ENCODE results near the gene PDZD7. TPM values are rescaled to one million over a fixed set of nuclear protein-coding genes. Genes with fewer than 3 reads are reported as not detected.

PDZD7 gene
- total RNA-seq, 1 donor from 2014 or later: not detected

DNA sequence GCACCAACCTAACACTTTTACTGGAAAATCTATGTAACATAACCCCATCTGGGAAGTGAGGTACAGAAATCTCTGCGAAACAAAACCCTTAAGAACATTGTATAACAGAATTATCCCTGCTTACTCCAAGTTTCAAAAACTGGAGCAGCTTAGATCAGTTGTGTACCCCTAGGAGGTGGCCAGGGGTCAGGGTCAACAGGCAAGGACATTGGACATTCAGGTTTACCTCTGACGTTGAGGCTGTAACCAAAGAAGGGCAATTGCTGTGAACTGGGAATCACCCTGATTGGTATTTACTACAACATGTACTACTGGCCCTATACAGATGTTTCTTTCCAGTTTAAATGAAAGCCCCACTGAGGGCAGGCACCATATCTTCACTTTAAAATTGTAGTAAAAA, 13.2 kb upstream of the PDZD7 start:
- Histone ChIP-seq H3K4me1 (peaks cover 25% of the 10 kb centered on the region), H3K27me3 (peaks cover 85% of the 10 kb centered on the region), H2AFZ (replicated peaks) (no peak overlapping the region)

DNA sequence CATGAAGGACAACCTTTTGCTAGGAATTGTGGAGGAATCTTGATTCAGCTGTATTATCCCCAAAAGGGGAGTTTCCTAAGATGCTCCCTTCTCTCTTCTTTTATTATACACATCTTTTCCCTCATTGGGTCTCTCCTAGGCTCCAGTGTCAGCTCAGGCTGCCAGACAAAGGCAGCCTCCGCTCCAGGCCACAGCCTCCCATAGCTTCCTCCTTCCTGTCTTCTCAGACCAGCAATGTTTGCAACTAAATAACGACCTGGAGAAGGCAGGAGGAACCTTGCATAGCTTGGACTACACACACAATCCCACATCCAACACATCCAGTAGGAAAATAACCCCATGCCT, 12.4 kb upstream of the PDZD7 start:
- Histone ChIP-seq H3K27ac (no peak overlapping the region), H3K4me2 (peak overlapping the region; percentile 79), H3K9ac (peak overlapping the region; percentile 16), H3K4me1 (peaks cover 24% of the 10 kb centered on the region), H3K4me3 (peak overlapping the region; percentile 70), H3K79me2 (ENCODE audit: low read depth) (no peaks in the 10 kb centered on the region), H3K36me3 (no peaks in the 10 kb centered on the region), H3F3A (ENCODE audit: low read depth) (peaks cover 38% of the 10 kb centered on the region), H3K9me3 (ENCODE audit: low read depth) (no peaks in the 10 kb centered on the region), H2AFZ (replicated peaks) (peak overlapping the region; percentile 89), H3K27me3 (peaks cover 84% of the 10 kb centered on the region), H4K20me1 (ENCODE audit: low read depth) (peaks cover 27% of the 10 kb centered on the region)
- no peaks in the 10 kb centered on the region for H3K9me3 Mint-ChIP-seq
- H3K36me3 Mint-ChIP-seq: no peaks in the 10 kb centered on the region
- peak overlapping the region; percentile 97 for H3K27ac Mint-ChIP-seq
- H3K27me3 Mint-ChIP-seq (ENCODE audit: insufficient read depth, low read depth): peaks cover 39% of the 10 kb centered on the region
- peak overlapping the region; percentile 87 for H3K4me3 Mint-ChIP-seq
- DNase-seq (ENCODE audit: low spot score): no peak
- TF ChIP-seq EZH2phosphoT487 (IDR thresholded peaks at IDR 0.05): no peak
- H3K4me1 Mint-ChIP-seq: peaks cover 53% of the 10 kb centered on the region

More for the DNA sequence above, 13.2 kb upstream of the PDZD7 start:
- H3K4me3 Mint-ChIP-seq: no peak overlapping the region
- no peaks in the 10 kb centered on the region for H3K36me3 ChIP-seq
- H3K27ac Mint-ChIP-seq: no peak overlapping the region
- H3K4me2 ChIP-seq: peak overlapping the region; percentile 79
- no peak for DNase-seq (ENCODE audit: low spot score)
- H4K20me1 ChIP-seq (ENCODE audit: low read depth): peaks cover 35% of the 10 kb centered on the region
- no peak overlapping the region for H3K4me3 ChIP-seq
- H3K27ac ChIP-seq: no peak overlapping the region
- peaks cover 47% of the 10 kb centered on the region for H3K27me3 Mint-ChIP-seq (ENCODE audit: insufficient read depth, low read depth)
- H3K79me2 ChIP-seq (ENCODE audit: low read depth): no peaks in the 10 kb centered on the region
- peaks cover 53% of the 10 kb centered on the region for H3K4me1 Mint-ChIP-seq
- peaks cover 46% of the 10 kb centered on the region for H3F3A ChIP-seq (ENCODE audit: low read depth)
- H3K9me3 Mint-ChIP-seq: no peaks in the 10 kb centered on the region
- H3K36me3 Mint-ChIP-seq: no peaks in the 10 kb centered on the region
- TF ChIP-seq EZH2phosphoT487 (IDR thresholded peaks at IDR 0.05) (no peak), EZH2 (IDR thresholded peaks at IDR 0.05) (no peak)
- TF ChIP-seq, protein P1, sequence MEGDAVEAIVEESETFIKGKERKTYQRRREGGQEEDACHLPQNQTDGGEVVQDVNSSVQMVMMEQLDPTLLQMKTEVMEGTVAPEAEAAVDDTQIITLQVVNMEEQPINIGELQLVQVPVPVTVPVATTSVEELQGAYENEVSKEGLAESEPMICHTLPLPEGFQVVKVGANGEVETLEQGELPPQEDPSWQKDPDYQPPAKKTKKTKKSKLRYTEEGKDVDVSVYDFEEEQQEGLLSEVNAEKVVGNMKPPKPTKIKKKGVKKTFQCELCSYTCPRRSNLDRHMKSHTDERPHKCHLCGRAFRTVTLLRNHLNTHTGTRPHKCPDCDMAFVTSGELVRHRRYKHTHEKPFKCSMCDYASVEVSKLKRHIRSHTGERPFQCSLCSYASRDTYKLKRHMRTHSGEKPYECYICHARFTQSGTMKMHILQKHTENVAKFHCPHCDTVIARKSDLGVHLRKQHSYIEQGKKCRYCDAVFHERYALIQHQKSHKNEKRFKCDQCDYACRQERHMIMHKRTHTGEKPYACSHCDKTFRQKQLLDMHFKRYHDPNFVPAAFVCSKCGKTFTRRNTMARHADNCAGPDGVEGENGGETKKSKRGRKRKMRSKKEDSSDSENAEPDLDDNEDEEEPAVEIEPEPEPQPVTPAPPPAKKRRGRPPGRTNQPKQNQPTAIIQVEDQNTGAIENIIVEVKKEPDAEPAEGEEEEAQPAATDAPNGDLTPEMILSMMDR (IDR thresholded peaks at IDR 0.05): no peak
- no peaks in the 10 kb centered on the region for H3K9me3 ChIP-seq (ENCODE audit: low read depth)
- no peak overlapping the region for H3K9ac ChIP-seq

DNA sequence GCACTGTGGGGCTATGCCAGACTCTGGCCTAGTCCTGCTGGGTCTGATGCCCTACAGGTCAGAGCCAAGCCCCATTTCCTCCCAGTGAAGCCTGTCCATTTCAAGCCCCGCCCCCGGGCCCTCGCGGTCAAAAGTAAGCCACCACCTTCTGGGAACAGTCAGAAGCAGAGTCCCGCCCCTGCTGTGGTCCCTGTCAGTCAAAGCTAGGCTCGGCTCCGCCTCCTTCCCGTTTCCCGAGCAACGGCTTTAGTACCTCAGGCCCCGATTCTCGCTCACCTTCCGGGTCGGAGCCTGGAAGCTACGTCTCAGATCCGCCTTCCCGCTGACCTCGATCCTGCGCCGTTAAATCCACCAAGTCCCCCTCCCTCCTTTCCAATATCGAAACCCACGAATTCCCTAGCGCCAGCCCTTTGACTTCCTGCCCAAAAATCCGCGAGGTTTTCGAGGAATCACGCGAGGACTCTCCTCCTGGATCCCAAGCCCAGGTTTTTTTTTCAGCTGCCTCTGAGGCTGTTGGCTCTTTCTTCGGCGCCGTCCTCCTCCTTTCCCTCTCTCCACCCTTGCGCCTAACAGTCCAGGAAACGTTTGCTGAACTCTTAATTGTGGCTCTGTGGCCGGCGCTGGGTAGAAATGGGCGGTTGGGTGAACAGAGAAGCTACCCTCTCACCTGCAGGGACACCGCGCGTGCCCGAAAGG, 11.9 kb upstream of the PDZD7 start:
- H3K36me3 Mint-ChIP-seq: no peaks in the 10 kb centered on the region
- no peak for TF ChIP-seq EZH2phosphoT487 (IDR thresholded peaks at IDR 0.05)
- peak; percentile 50 for TF ChIP-seq EZH2 (IDR thresholded peaks at IDR 0.05)
- Histone ChIP-seq H3K4me2 (peak overlapping the region; percentile 79), H3K27me3 (peaks cover 84% of the 10 kb centered on the region), H3K4me3 (peak overlapping the region; percentile 70), H3K79me2 (ENCODE audit: low read depth) (no peaks in the 10 kb centered on the region), H3K27ac (no peak overlapping the region), H3K9ac (peak overlapping the region; percentile 16), H3K4me1 (peaks cover 19% of the 10 kb centered on the region), H3K9me3 (ENCODE audit: low read depth) (no peaks in the 10 kb centered on the region), H2AFZ (replicated peaks) (peak overlapping the region; percentile 89), H3F3A (ENCODE audit: low read depth) (peaks cover 38% of the 10 kb centered on the region), H3K36me3 (no peaks in the 10 kb centered on the region), H4K20me1 (ENCODE audit: low read depth) (peaks cover 22% of the 10 kb centered on the region)
- peak overlapping the region; percentile 97 for H3K27ac Mint-ChIP-seq
- peak; percentile 98 for DNase-seq (ENCODE audit: low spot score)
- no peaks in the 10 kb centered on the region for H3K9me3 Mint-ChIP-seq
- peak overlapping the region; percentile 87 for H3K4me3 Mint-ChIP-seq
- peaks cover 34% of the 10 kb centered on the region for H3K27me3 Mint-ChIP-seq (ENCODE audit: insufficient read depth, low read depth)
- peaks cover 57% of the 10 kb centered on the region for H3K4me1 Mint-ChIP-seq

DNA sequence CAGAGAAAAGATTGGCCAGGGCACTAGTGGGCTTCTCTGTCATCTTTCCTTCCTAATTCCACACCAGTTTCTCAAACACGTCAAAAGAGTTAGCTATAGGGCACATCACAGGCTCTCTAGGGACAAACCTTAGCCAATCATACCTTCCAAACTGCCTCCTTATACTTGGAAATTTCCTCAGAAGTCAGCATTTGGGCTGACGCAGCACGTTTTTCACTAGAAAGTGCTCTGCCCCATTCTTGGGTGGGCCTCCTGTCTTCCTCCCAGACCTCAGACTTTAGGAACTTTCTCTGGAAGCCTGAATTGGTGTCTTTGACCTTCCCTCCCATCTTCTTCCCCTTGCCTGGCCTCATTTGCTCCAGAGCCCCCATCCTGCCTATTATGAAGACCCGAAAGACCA, 11.2 kb upstream of the PDZD7 start:
- H3K27ac Mint-ChIP-seq: peak overlapping the region; percentile 7
- Histone ChIP-seq H3K27me3 (peaks cover 84% of the 10 kb centered on the region), H3K9ac (no peak overlapping the region)

More for the DNA sequence above, 11.2 kb upstream of the PDZD7 start:
- H3K4me2 ChIP-seq: peak overlapping the region; percentile 79
- no peak overlapping the region for H3K27ac ChIP-seq
- H4K20me1 ChIP-seq (ENCODE audit: low read depth): peaks cover 15% of the 10 kb centered on the region
- Mint-ChIP-seq H3K9me3 (no peaks in the 10 kb centered on the region), H3K27me3 (ENCODE audit: insufficient read depth, low read depth) (peaks cover 31% of the 10 kb centered on the region), H3K4me3 (peak overlapping the region; percentile 87), H3K4me1 (peaks cover 52% of the 10 kb centered on the region), H3K36me3 (no peaks in the 10 kb centered on the region)
- peaks cover 12% of the 10 kb centered on the region for H3K4me1 ChIP-seq
- H3K4me3 ChIP-seq: no peak overlapping the region
- no peaks in the 10 kb centered on the region for H3K79me2 ChIP-seq (ENCODE audit: low read depth)
- no peaks in the 10 kb centered on the region for H3K36me3 ChIP-seq
- TF ChIP-seq, protein P1 (IDR thresholded peaks at IDR 0.05): no peak
- no peak for TF ChIP-seq EZH2 (IDR thresholded peaks at IDR 0.05)
- no peak for TF ChIP-seq EZH2phosphoT487 (IDR thresholded peaks at IDR 0.05)
- no peaks in the 10 kb centered on the region for H3K9me3 ChIP-seq (ENCODE audit: low read depth)
- peaks cover 38% of the 10 kb centered on the region for H3F3A ChIP-seq (ENCODE audit: low read depth)
- no peak for DNase-seq (ENCODE audit: low spot score)
- no peak overlapping the region for H2AFZ ChIP-seq (replicated peaks)
